Suppressor macrophage treated with lipopolysaccharide for 1 hour (primary cell): ENCODE measurements around the gene KLHL8.
"Not testable (repeated sequence)": the region's sequence is repeated elsewhere in the genome, so short reads cannot be mapped to it uniquely, and the experiment has no call there.

Experiments
- DNase-seq, 3 donors: peaks; one replicate each; pipeline ENCODE4 v3.0.0-alpha.2; 2020 to 2022

The KLHL8 gene

GRCh38 chr4:87171944-87172343 lies 48.5 kb downstream of the KLHL8 start:
- no peak for DNase-seq

GRCh38 chr4:87166296-87166854 lies 54.0 kb downstream of the KLHL8 start:
- DNase-seq, result no peak

- no peak for DNase-seq
Observed at GRCh38 chr4:87165892-87166291, 54.5 kb downstream of the KLHL8 start.

- no peak for DNase-seq
Observed at GRCh38 chr4:87153078-87153870, 67.1 kb downstream of the KLHL8 start.

- DNase-seq, result no peak
Observed at GRCh38 chr4:87152310-87153041, 67.9 kb downstream of the KLHL8 start.

GRCh38 chr4:87151730-87152129 lies 68.7 kb downstream of the KLHL8 start:
- DNase-seq, result no peak

GRCh38 chr4:87150498-87151261 lies 69.7 kb downstream of the KLHL8 start:
- DNase-seq, result peak; percentile 86 to 91 (median 90)

GRCh38 chr4:87147116-87147515 lies 73.3 kb downstream of the KLHL8 start:
- no peak for DNase-seq

GRCh38 chr4:87145934-87146333 lies 74.5 kb downstream of the KLHL8 start:
- not testable (repeated sequence) for DNase-seq

GRCh38 chr4:87144356-87144755 lies 76.1 kb downstream of the KLHL8 start:
- no peak for DNase-seq

- peak; percentile 5 to 24 (median 16) for DNase-seq
Observed at GRCh38 chr4:87141428-87141827, 79.0 kb downstream of the KLHL8 start.

GRCh38 chr4:87134122-87134521 lies 86.3 kb downstream of the KLHL8 start:
- DNase-seq, result no peak

- DNase-seq, result no peak
Observed at GRCh38 chr4:87133183-87133582, 87.2 kb downstream of the KLHL8 start.

GRCh38 chr4:87132035-87132434 lies 88.4 kb downstream of the KLHL8 start:
- no peak for DNase-seq

GRCh38 chr4:87130985-87131703 lies 89.3 kb downstream of the KLHL8 start:
- DNase-seq, result no peak

- DNase-seq, result no peak
Observed at GRCh38 chr4:87129681-87130080, 90.7 kb downstream of the KLHL8 start.

- DNase-seq, result no peak
Observed at GRCh38 chr4:87128006-87128705, 92.3 kb downstream of the KLHL8 start.

GRCh38 chr4:87126056-87126455 lies 94.4 kb downstream of the KLHL8 start:
- no peak for DNase-seq

GRCh38 chr4:87122252-87122651 lies 98.2 kb downstream of the KLHL8 start:
- no peak for DNase-seq

GRCh38 chr4:87121341-87122065 lies 98.9 kb downstream of the KLHL8 start:
- no peak for DNase-seq
